CD14-positive monocyte (primary cell): Measurements from ENCODE around the gene RAG2. TPM values are rescaled to one million over a fixed set of nuclear protein-coding genes. Genes with fewer than 3 reads are reported as not detected.
A peak's percentile ranks its signal among the peaks of the same experiment; 100 is the strongest.

Experiments
- DNase-seq, 3 donors: peaks; one replicate each; pipeline ENCODE4 v3.0.0-alpha.2; 2011 to 2022
- H2AFZ ChIP-seq: 2 replicates; pipeline ENCODE4 v1.6.0; 2012; ENCODE audit warnings: mild to moderate bottlenecking, low read depth, low read length, inconsistent platforms; ENCODE audit not compliant: insufficient read depth, poor library complexity, severe bottlenecking
- H3K27ac ChIP-seq, 2 donors: 1 replicate in 1 of 2; 2 replicates in 1 of 2; pipeline ENCODE4 v1.5.1; 2012 to 2013; ENCODE audit warnings: low read length in 2 of 2, control low read depth in 1 of 2, inconsistent platforms in 1 of 2, low read depth in 1 of 2, mild to moderate bottlenecking in 1 of 2
- H3K27me3 ChIP-seq, 2 donors: one replicate each; pipeline versions ENCODE4 v1.6.0 to v1.6.1; 2011 to 2013; ENCODE audit warnings: low read length in 2 of 2; ENCODE audit not compliant: control insufficient read depth in 2 of 2, insufficient read depth in 2 of 2
- H3K36me3 ChIP-seq, 2 donors: replicated peaks in 1 of 2; 1 replicate in 1 of 2; 2 replicates in 1 of 2; pipeline versions ENCODE4 v1.5.1 to v1.6.1; 2012 to 2013; ENCODE audit warnings: low read length in 2 of 2, control low read depth in 1 of 2, inconsistent platforms in 1 of 2, mild to moderate bottlenecking in 1 of 2; ENCODE audit not compliant: insufficient read depth in 2 of 2, control insufficient read depth in 1 of 2
- H3K4me1 ChIP-seq, 2 donors: 1 replicate in 1 of 2; 2 replicates in 1 of 2; pipeline versions ENCODE4 v1.5.1 to v1.6.1; 2012 to 2013; ENCODE audit warnings: low read length in 2 of 2, control low read depth in 1 of 2, inconsistent platforms in 1 of 2, mild to moderate bottlenecking in 1 of 2, moderate library complexity in 1 of 2; ENCODE audit not compliant: insufficient read depth in 2 of 2, control insufficient read depth in 1 of 2
- H3K4me2 ChIP-seq: replicated peaks from 2 replicates; pipeline ENCODE3; 2012; ENCODE audit warnings: low read length, moderate library complexity, mild to moderate bottlenecking; ENCODE audit not compliant: poor library complexity, severe bottlenecking; ENCODE audit errors: extremely low read depth
- H3K4me3 ChIP-seq, 3 experiments: fragments of 200-600 bp in 1 of 3; sonication (generic) in 1 of 3; replicated peaks in 1 of 3; 1 replicate in 2 of 3; 2 replicates in 1 of 3; pipeline ENCODE4 v1.5.1; 2011 to 2013; ENCODE audit warnings: low read length in 3 of 3, mild to moderate bottlenecking in 3 of 3, control low read depth in 2 of 3, low read depth in 2 of 3, inconsistent platforms in 1 of 3, moderate library complexity in 1 of 3
- H3K79me2 ChIP-seq: 2 replicates; pipeline ENCODE4 v1.6.0; 2012; ENCODE audit warnings: mild to moderate bottlenecking, control low read depth, inconsistent platforms, low read length, moderate library complexity; ENCODE audit not compliant: insufficient read depth
- H3K9ac ChIP-seq: 2 replicates; pipeline ENCODE4 v1.6.0; 2017; ENCODE audit warnings: low read length, mild to moderate bottlenecking; ENCODE audit not compliant: insufficient read depth, poor library complexity, severe bottlenecking
- H3K9me3 ChIP-seq, 2 donors: replicated peaks in 1 of 2; 1 replicate in 1 of 2; 2 replicates in 1 of 2; pipeline versions ENCODE4 v1.5.1 to v1.6.1; 2012 to 2013; ENCODE audit warnings: low read length in 2 of 2, control low read depth in 1 of 2; ENCODE audit not compliant: control insufficient read depth in 1 of 2, insufficient read depth in 1 of 2
- H4K20me1 ChIP-seq: 2 replicates; pipeline ENCODE4 v1.6.0; 2012; ENCODE audit warnings: mild to moderate bottlenecking, low read length, control low read depth, moderate library complexity; ENCODE audit not compliant: insufficient read depth
- H3K27ac Mint-ChIP-seq, 7 donors: one replicate each; pipeline ENCODE4 v1.8.0; 2020; ENCODE audit warnings: mild to moderate bottlenecking in 7 of 7, mixed read lengths in 7 of 7, moderate library complexity in 6 of 7, inconsistent platforms in 2 of 7
- H3K27me3 Mint-ChIP-seq, 3 donors: one replicate each; pipeline ENCODE4 v1.8.0; 2021 to 2022; ENCODE audit warnings: low read depth in 3 of 3, mild to moderate bottlenecking in 3 of 3, mixed read lengths in 3 of 3, moderate library complexity in 3 of 3, inconsistent platforms in 1 of 3
- H3K36me3 Mint-ChIP-seq, 2 donors: one replicate each; pipeline ENCODE4 v1.8.0; 2020; ENCODE audit warnings: mixed read lengths in 2 of 2, inconsistent platforms in 1 of 2, mild to moderate bottlenecking in 1 of 2
- H3K4me1 Mint-ChIP-seq: one replicate; pipeline ENCODE4 v1.8.0; 2020; ENCODE audit warnings: mild to moderate bottlenecking, mixed read lengths
- H3K4me3 Mint-ChIP-seq, 2 donors: one replicate each; pipeline ENCODE4 v1.8.0; 2020; ENCODE audit warnings: mild to moderate bottlenecking in 2 of 2, mixed read lengths in 2 of 2, moderate library complexity in 1 of 2
- H3K9me3 Mint-ChIP-seq, 7 donors: one replicate each; pipeline ENCODE4 v1.8.0; 2020 to 2022; ENCODE audit warnings: mixed read lengths in 7 of 7, mild to moderate bottlenecking in 6 of 7, moderate library complexity in 6 of 7, inconsistent platforms in 2 of 7
- WGBS: methylation state at CpG from one replicate; pipeline ENCODE4 v1.1.5; 2013; ENCODE audit warnings: missing lambda C conversion rate; ENCODE audit not compliant: insufficient coverage; 5-methylcytosine and 5-hydroxymethylcytosine counted together
- intact Hi-C, 2 donors: fragments of 100-400 bp; cut with micrococcal nuclease; formaldehyde crosslinking; loops; one replicate each; pipeline versions ENCODE4 v1.15.0 to v1.15.1; 2023
- polyA plus RNA-seq, 3 donors: library from polyadenylated mRNA; depleted of rRNA in 1 of 3; unstranded in 2 of 3; stranded (reverse) in 1 of 3; fragments of 300-500 nt in 2 of 3; fragments of >200 nt in 1 of 3; fragmentation: Illumina TruSeq in 2 of 3; gene quantifications; 1 replicate in 2 of 3; 2 replicates in 1 of 3; pipeline ENCODE4 v1.2.3, GENCODE V29; 2012 to 2021
- TF ChIP-seq, protein P1 (sequence below): fragments of 200-600 bp; IDR thresholded peaks from one replicate; pipeline ENCODE4 v1.8.0; 2022; ENCODE audit warnings: antibody characterized with exemption, mild to moderate bottlenecking

The RAG2 gene
- polyA plus RNA-seq, 3 donors = not detected

GRCh38 chr11:36602135-36602534, 4.1 kb upstream of the RAG2 start:
- Histone ChIP-seq H3K9me3 (no peaks in the 10 kb centered on the region), H3K9ac (no peak overlapping the region), H3K27me3 (no peaks in the 10 kb centered on the region), H3K4me1 (peaks cover 13 to 15% of the 10 kb centered on the region in 2 donors), H3K4me3 (no peak overlapping the region), H3K27ac (no peak overlapping the region), H3K4me2 (no peak overlapping the region), H2AFZ (no peak overlapping the region), H3K79me2 (no peaks in the 10 kb centered on the region), H3K36me3 (no peaks in the 10 kb centered on the region), H4K20me1 (no peaks in the 10 kb centered on the region)
- TF ChIP-seq, protein P1, sequence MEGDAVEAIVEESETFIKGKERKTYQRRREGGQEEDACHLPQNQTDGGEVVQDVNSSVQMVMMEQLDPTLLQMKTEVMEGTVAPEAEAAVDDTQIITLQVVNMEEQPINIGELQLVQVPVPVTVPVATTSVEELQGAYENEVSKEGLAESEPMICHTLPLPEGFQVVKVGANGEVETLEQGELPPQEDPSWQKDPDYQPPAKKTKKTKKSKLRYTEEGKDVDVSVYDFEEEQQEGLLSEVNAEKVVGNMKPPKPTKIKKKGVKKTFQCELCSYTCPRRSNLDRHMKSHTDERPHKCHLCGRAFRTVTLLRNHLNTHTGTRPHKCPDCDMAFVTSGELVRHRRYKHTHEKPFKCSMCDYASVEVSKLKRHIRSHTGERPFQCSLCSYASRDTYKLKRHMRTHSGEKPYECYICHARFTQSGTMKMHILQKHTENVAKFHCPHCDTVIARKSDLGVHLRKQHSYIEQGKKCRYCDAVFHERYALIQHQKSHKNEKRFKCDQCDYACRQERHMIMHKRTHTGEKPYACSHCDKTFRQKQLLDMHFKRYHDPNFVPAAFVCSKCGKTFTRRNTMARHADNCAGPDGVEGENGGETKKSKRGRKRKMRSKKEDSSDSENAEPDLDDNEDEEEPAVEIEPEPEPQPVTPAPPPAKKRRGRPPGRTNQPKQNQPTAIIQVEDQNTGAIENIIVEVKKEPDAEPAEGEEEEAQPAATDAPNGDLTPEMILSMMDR = no peak
- intact Hi-C loops = no loop called here
- Mint-ChIP-seq H3K27ac (no peak overlapping the region), H3K36me3 (peaks cover 0 to 4% of the 10 kb centered on the region in 2 donors), H3K9me3 (no peaks in the 10 kb centered on the region), H3K27me3 (no peaks in the 10 kb centered on the region), H3K4me1 (peaks cover 13% of the 10 kb centered on the region), H3K4me3 (no peak overlapping the region)
- no peak for DNase-seq

GRCh38 chr11:36601155-36601554, 3.1 kb upstream of the RAG2 start:
- H4K20me1 ChIP-seq = no peaks in the 10 kb centered on the region
- H3K79me2 ChIP-seq = no peaks in the 10 kb centered on the region
- 0% methylated on average over 1 of the region's 2 CpGs for WGBS
- H3K27me3 ChIP-seq = no peaks in the 10 kb centered on the region
- Mint-ChIP-seq H3K9me3 (no peaks in the 10 kb centered on the region), H3K36me3 (peaks cover 0 to 4% of the 10 kb centered on the region in 2 donors), H3K4me3 (peak overlapping the region in 1 of 2 donors; percentile 67), H3K27ac (peak overlapping the region in 6 of 7 donors; percentile 4 to 76 (median 38)), H3K27me3 (no peaks in the 10 kb centered on the region), H3K4me1 (peaks cover 13% of the 10 kb centered on the region)
- H3K27ac ChIP-seq = no peak overlapping the region
- peak overlapping the region; percentile 48 for H3K4me2 ChIP-seq
- no peak overlapping the region for H3K9ac ChIP-seq
- no peaks in the 10 kb centered on the region for H3K9me3 ChIP-seq
- H3K4me3 ChIP-seq = peak overlapping the region in 1 of 3 experiments; percentile 18
- H2AFZ ChIP-seq = no peak overlapping the region
- no peaks in the 10 kb centered on the region for H3K36me3 ChIP-seq
- intact Hi-C loops = no loop called here
- TF ChIP-seq, protein P1 = no peak
- peak; percentile 21 to 46 (median 35) for DNase-seq
- H3K4me1 ChIP-seq = peaks cover 13 to 15% of the 10 kb centered on the region in 2 donors
